Measurements from ENCODE around the gene NUDT15. TPM values are rescaled to one million over a fixed set of nuclear protein-coding genes. Genes with fewer than 3 reads are reported as not detected.
"Not testable (repeated sequence)": the region's sequence is repeated elsewhere in the genome, so short reads cannot be mapped to it uniquely, and the experiment has no call there.

Gene NUDT15
- total and polyA plus RNA-seq, 10 of the 15 experiments (the other 5 are each of a cell fraction or from before 2014, with no cell fraction given): 11.4 to 26.7 (median 18.0) TPM

DNA sequence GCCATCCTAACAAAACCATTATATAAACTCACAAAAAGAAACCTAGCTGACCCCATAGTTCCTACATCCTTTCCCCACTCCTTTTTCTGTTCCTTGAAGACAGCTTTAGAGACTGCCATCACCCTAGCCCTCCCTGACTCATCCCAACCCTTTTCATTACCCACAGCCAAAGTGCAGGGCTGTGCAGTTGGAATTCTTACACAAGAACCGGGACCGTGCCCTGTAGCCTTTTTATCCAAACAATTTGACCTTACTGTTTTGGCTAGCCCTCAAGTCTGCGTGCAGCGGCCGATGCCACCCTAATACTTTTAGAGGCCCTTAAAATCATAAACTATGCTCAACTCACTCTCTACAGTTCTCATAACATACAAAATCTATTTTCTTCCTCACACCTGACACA, 22.4 kb downstream of the NUDT15 start:
- H3K79me2 ChIP-seq (ENCODE audit: control insufficient read depth, insufficient read depth, low read length); RAD21 ChIA-PET (ENCODE audit: unreplicated experiment); H3K4me1 ChIP-seq (ENCODE audit: control insufficient read depth, insufficient read depth, low read length); DNase-seq (ENCODE audit: low read depth, low spot score); intact Hi-C loops (cut with micrococcal nuclease; ENCODE audit: unreplicated experiment); H2AFZ ChIP-seq (ENCODE audit: control insufficient read depth, low read depth, low read length); FAIRE-seq; H3K4me2 ChIP-seq (ENCODE audit: control insufficient read depth, insufficient read depth); H3K27ac ChIP-seq (ENCODE audit: control insufficient read depth, insufficient read depth); H3K4me3 ChIP-seq; in situ Hi-C loops (cut with MboI); BruUV-seq (replicated peaks); SMC1A ChIA-PET (ENCODE audit: uncharacterized antibody, unreplicated experiment); H3K27me3 ChIP-seq (replicated peaks in 1 of 2; ENCODE audit: control insufficient read depth in 2 of 2, insufficient read depth in 2 of 2, low read length in 1 of 2); POLR2A ChIA-PET; H3K9ac ChIP-seq (ENCODE audit: control insufficient read depth, insufficient read depth, low read length); ATAC-seq; H3K36me3 ChIP-seq (ENCODE audit: control insufficient read depth in 2 of 2, insufficient read depth in 2 of 2, low read length in 1 of 2); H4K20me1 ChIP-seq (ENCODE audit: control insufficient read depth, insufficient read depth); H3K9me3 ChIP-seq (replicated peaks; ENCODE audit: control insufficient read depth, insufficient read depth, low read length): not testable (repeated sequence)
- CTCF ChIA-PET: interaction anchor here (1.1 kb wide), 1 partner anchor 22 kb away, joined by 3 read pairs; no protein-coding TSS in a partner anchor
- WGBS (ENCODE audit: insufficient coverage, insufficient replicate concordance, low lambda C conversion rate, missing lambda C conversion rate): 66% methylated on average over 5 of the region's 5 CpGs

DNA sequence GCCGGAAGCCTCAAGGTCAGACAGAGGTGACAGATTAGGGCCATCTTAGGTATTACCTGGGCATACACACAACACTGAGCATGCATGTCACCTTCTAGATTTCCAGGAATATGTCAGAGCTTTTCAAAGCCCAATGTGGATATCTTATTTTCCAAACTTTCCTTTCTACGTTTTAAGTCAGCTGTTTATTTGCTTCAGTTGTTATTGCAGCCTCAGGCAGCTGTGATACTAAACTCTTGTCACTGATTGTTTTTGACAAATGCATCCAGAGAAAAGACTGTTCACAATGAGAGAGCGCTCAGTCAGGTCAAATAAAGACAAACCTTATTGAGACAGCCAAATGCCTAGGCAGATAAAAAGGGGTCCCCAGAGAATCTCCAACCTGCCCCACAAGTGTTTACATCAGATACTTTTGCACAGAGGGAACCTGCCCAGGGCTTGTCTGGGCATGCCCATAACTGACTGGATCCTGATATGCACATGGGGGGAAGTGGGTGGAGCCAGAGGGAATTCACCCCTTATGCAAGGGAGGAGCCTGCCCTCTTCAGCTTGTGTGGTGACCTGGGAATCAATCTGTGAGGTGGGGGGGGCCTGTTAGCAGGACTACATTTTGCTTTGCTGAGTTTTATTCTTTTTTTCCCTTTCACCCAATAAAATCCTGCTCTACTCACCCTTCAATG, 28.9 kb downstream of the NUDT15 start:
- H3K36me3 ChIP-seq (ENCODE audit: control insufficient read depth in 2 of 2, insufficient read depth in 2 of 2, low read length in 1 of 2): peaks cover 3 to 8% of the 10 kb centered on the region in 2 experiments
- H3K4me3 ChIP-seq: no peak overlapping the region
- peaks cover 17% of the 10 kb centered on the region; the same call in 2 of the 3 replicates for H3K9me3 ChIP-seq (replicated peaks; ENCODE audit: control insufficient read depth, insufficient read depth, low read length)
- intact Hi-C loops (cut with micrococcal nuclease; ENCODE audit: unreplicated experiment) (no loop called here), in situ Hi-C loops (cut with MboI) (no loop called here)
- FAIRE-seq (no peak), ATAC-seq (peak; percentile 96), DNase-seq (ENCODE audit: low read depth, low spot score) (peak; percentile 42)
- 99% methylated on average over 3 of the region's 3 CpGs for WGBS (ENCODE audit: insufficient coverage, insufficient replicate concordance, low lambda C conversion rate, missing lambda C conversion rate)
- RAD21 ChIA-PET (ENCODE audit: unreplicated experiment): interaction anchor here (1.4 kb wide), 1 partner anchor 28 kb away, joined by 8 read pairs; the partner anchor contains the start of gene NUDT15
- H3K79me2 ChIP-seq (ENCODE audit: control insufficient read depth, insufficient read depth, low read length): no peaks in the 10 kb centered on the region
- BruUV-seq (replicated peaks): no TSS peak
- CTCF ChIA-PET: interaction anchor here (1.1 to 1.6 kb wide), 4 partner anchors 12 to 514 kb away, joined by 5 to 7 read pairs (median 6); partner anchors contain the start of genes MED4 and NUDT15
- H3K4me2 ChIP-seq (ENCODE audit: control insufficient read depth, insufficient read depth): no peak overlapping the region
- H3K9ac ChIP-seq (ENCODE audit: control insufficient read depth, insufficient read depth, low read length): no peak overlapping the region
- H3K4me1 ChIP-seq (ENCODE audit: control insufficient read depth, insufficient read depth, low read length): peaks cover 4% of the 10 kb centered on the region
- H3K27ac ChIP-seq (ENCODE audit: control insufficient read depth, insufficient read depth): peak overlapping the region; percentile 47
- H2AFZ ChIP-seq (ENCODE audit: control insufficient read depth, low read depth, low read length): no peak overlapping the region
- POLR2A ChIA-PET: interaction anchor here (1.7 kb wide), 1 partner anchor 28 kb away, joined by 9 read pairs; no protein-coding TSS in a partner anchor
- no peaks in the 10 kb centered on the region for H4K20me1 ChIP-seq (ENCODE audit: control insufficient read depth, insufficient read depth)
- TF ChIP-seq MEF2B (IDR thresholded peaks at IDR 0.05; ENCODE audit: partially characterized antibody, poor library complexity, severe bottlenecking): peak; percentile 36
- peak; percentile 55; the same call in 1 of the 2 replicates for TF ChIP-seq SPI1 (IDR thresholded peaks at IDR 0.05; ENCODE audit: borderline replicate concordance, insufficient read depth, low read depth, low read length)
- peak; percentile 56; the same call in 1 of the 3 replicates for TF ChIP-seq POU2F2 (IDR thresholded peaks at IDR 0.05; ENCODE audit: borderline replicate concordance, low read depth, low read length)
- TF ChIP-seq, protein P1, sequence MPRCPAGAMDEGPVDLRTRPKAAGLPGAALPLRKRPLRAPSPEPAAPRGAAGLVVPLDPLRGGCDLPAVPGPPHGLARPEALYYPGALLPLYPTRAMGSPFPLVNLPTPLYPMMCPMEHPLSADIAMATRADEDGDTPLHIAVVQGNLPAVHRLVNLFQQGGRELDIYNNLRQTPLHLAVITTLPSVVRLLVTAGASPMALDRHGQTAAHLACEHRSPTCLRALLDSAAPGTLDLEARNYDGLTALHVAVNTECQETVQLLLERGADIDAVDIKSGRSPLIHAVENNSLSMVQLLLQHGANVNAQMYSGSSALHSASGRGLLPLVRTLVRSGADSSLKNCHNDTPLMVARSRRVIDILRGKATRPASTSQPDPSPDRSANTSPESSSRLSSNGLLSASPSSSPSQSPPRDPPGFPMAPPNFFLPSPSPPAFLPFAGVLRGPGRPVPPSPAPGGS (IDR thresholded peaks at IDR 0.05; ENCODE audit: borderline replicate concordance, insufficient read depth, low read depth, low read length, poor library complexity, severe bottlenecking): no peak
- SMC1A ChIA-PET (ENCODE audit: uncharacterized antibody, unreplicated experiment): interaction anchor here (1.0 to 3.2 kb wide), 5 partner anchors 12 to 29 kb away, joined by 3 to 11 read pairs (median 4); partner anchors contain the start of gene NUDT15
- H3K27me3 ChIP-seq (replicated peaks in 1 of 2; ENCODE audit: control insufficient read depth in 2 of 2, insufficient read depth in 2 of 2, low read length in 1 of 2): no peaks in the 10 kb centered on the region

All from GM12878 (cell line).